ENCODE measurements around the gene INTS3. TPM values are rescaled to one million over a fixed set of nuclear protein-coding genes. Genes with fewer than 3 reads are reported as not detected.

The INTS3 gene
- total and polyA plus RNA-seq, 12 donors: 25.4 to 46.1 (median 31.1) TPM

DNA sequence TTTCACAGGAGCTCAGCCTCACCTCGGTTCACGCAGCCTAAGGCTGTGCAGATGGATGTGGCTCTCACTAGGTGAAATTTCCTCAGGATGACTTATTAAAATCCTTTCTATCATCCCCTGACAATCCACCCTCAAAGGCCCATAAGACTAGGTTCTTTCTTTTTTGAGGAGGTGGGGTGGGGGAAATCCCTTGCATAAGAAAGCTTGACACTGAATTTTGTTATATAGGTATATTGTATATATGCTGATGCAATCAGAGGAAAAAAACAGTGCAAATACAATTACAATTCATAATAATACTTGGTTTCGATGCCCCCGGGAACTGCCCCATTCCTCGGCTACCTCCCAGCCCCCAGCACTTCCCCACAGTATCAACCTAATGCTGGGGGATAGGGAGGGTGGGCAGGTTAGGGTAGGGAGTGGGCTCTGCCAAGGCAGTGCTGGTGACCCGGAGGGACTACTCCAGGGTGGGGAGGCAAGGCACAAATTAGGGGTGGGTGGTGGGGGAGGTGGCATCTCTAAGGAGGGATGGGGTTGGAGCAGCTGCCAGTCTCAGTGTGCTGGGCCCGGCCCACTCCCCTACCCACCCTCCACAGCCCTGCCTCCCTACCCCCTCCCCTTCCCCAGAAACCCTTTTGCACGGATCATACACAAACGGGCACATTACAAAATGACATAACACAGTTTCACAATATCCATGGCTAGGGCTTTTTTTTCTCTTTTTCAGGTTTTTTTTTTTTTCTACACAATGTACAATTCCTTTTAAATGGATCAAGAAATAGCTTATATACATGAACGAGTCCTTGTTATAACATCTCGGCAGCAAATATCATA is 78.3 kb downstream of the INTS3 start:
- Histone ChIP-seq H3K9me3 (no peaks in the 10 kb centered on the region), H3K36me3 (peaks cover 0 to 54% (median 25%) of the 10 kb centered on the region in 9 donors), H3K27me3 (no peaks in the 10 kb centered on the region), H3K4me1 (peaks cover 3 to 42% (median 31%) of the 10 kb centered on the region in 9 donors), H3K4me3 (no peak overlapping the region), H3K27ac (peak overlapping the region; percentile 50 to 82 (median 66))
- TF ChIP-seq, protein P1, sequence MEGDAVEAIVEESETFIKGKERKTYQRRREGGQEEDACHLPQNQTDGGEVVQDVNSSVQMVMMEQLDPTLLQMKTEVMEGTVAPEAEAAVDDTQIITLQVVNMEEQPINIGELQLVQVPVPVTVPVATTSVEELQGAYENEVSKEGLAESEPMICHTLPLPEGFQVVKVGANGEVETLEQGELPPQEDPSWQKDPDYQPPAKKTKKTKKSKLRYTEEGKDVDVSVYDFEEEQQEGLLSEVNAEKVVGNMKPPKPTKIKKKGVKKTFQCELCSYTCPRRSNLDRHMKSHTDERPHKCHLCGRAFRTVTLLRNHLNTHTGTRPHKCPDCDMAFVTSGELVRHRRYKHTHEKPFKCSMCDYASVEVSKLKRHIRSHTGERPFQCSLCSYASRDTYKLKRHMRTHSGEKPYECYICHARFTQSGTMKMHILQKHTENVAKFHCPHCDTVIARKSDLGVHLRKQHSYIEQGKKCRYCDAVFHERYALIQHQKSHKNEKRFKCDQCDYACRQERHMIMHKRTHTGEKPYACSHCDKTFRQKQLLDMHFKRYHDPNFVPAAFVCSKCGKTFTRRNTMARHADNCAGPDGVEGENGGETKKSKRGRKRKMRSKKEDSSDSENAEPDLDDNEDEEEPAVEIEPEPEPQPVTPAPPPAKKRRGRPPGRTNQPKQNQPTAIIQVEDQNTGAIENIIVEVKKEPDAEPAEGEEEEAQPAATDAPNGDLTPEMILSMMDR (IDR thresholded peaks at IDR 0.05): no peak
- DNase-seq (no peak), ATAC-seq (peak in 2 of 8 donors; percentile 9 to 11)
- WGBS, 2 donors: 85 to 92% methylated on average over 11 of the region's 11 CpGs
- intact Hi-C loops (cut with DNase I): no loop called here

DNA sequence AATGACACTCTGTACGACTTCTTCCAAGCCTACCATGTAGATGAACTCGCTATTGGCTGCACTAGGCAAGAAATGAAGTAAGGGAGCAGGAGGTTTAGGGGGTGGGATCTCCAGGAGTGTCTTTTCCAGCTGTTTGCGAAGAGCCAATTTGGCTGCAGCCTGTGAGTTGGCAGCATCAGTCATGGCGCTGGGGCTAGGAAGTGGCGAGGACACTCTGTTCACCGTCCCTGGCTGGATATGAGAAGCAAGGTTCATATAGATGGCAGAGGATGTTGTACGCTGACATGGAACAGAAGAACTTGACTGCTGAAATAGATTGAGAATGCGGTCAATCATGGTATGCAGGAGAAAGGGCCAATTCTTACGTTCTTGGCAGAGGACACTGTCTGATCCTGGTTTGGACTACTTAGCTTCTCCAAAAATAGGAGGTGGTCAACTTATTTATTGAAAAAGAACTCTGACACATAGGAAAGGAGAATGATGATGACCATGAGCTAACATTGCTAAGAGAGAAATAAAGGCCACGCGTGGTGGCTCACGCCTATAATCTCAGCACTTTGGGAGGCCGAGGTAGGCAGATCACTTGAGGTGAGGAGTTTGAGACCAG is 88.5 kb downstream of the INTS3 start:
- TF ChIP-seq, protein P1 (IDR thresholded peaks at IDR 0.05): no peak
- 77 to 81% methylated on average over 13 of the region's 13 CpGs for WGBS, 2 donors
- ATAC-seq: peak in 4 of 8 donors; percentile 32 to 78 (median 63)
- H3K4me3 ChIP-seq: no peak overlapping the region
- peaks cover 0 to 25% (median under 1%) of the 10 kb centered on the region in 9 donors for H3K4me1 ChIP-seq
- H3K36me3 ChIP-seq: peaks cover 0 to 85% (median 52%) of the 10 kb centered on the region in 9 donors
- peak overlapping the region in 4 of 10 donors; percentile 7 to 57 (median 23) for H3K27ac ChIP-seq
- no peaks in the 10 kb centered on the region for H3K9me3 ChIP-seq
- DNase-seq: no peak
- intact Hi-C loops (cut with DNase I): loop anchor here in 3 of 10 donors (5.0 to 10.0 kb wide), 2 partner anchors 118 to 131 kb away; partner anchors contain the start of gene DENND4B (in 2 of the 3)
- no peaks in the 10 kb centered on the region for H3K27me3 ChIP-seq

DNA sequence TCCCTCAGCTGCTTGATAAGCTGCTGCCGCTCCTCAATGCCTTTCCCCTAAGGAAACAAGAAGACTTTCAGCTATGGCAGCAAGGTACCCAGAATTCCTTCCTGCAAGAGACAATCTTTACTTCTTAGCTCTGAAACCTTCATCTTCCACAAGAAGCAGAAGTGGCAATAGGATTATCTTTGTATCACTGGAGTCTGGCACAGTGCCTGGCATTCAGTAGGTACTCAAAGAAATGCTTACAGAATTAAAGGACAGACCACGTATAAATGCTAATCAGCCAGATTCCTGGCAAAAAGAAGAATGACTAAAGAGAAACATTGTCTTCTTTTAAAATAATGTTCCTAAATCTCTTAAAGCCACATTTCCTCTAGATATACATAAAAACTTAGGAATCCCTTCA is 91.0 kb downstream of the INTS3 start:
- Histone ChIP-seq H3K9me3 (no peaks in the 10 kb centered on the region), H3K4me1 (peaks cover 0 to 28% (median 3%) of the 10 kb centered on the region in 9 donors), H3K36me3 (peaks cover 0 to 74% (median 30%) of the 10 kb centered on the region in 9 donors), H3K27me3 (no peaks in the 10 kb centered on the region), H3K27ac (peak overlapping the region in 1 of 10 donors; percentile 13), H3K4me3 (no peak overlapping the region)
- ATAC-seq (no peak), DNase-seq (no peak)
- TF ChIP-seq, protein P1 (IDR thresholded peaks at IDR 0.05): no peak
- WGBS, 2 donors: 67 to 73% methylated on average over 2 of the region's 2 CpGs
- intact Hi-C loops (cut with DNase I): loop anchor here in 3 of 10 donors (5.0 to 10.0 kb wide), 2 partner anchors 116 to 128 kb away; partner anchors contain the start of gene DENND4B (in 2 of the 3)

Small RNAs within 50 kb of the gene (microRNA-seq; reads per million reads assigned to microRNA genes)
- gene MIR8083: 0 reads per million in 2 donors

Other genes starting within 250 kb of the INTS3 start
- 100 to 1,000 TPM; 237 to 385 (median 294) TPM for gene S100A6, start 192.1 kb upstream of the INTS3 start, total RNA-seq
- 1,000 to 10,000 TPM in 1 of 2 donors, 100 to 1,000 TPM in 1; 630 to 2,261 TPM for gene S100A6, start 192.1 kb upstream of the INTS3 start, polyA plus RNA-seq
- gene S100A5, start 187.1 kb upstream of the INTS3 start, total RNA-seq: not detected
- gene S100A5, start 187.1 kb upstream of the INTS3 start, polyA plus RNA-seq: not detected
- 100 to 1,000 TPM in 2 of 10 donors, 10 to 100 TPM in 8; 29.4 to 166 (median 68.1) TPM for gene S100A4, start 182.2 kb upstream of the INTS3 start, total RNA-seq
- gene S100A4, start 182.2 kb upstream of the INTS3 start, polyA plus RNA-seq: 100 to 1,000 TPM; 196 to 755 TPM
- 1 to 10 TPM in 3 of 10 donors, under 1 TPM in 1, not detected in 6; 0.30 to 2.9 (median 1.9) TPM for gene S100A3, start 178.8 kb upstream of the INTS3 start, total RNA-seq
- gene S100A3, start 178.8 kb upstream of the INTS3 start, polyA plus RNA-seq: 1 to 10 TPM; 2.4 to 6.3 TPM
- gene S100A2, start 162.2 kb upstream of the INTS3 start, total RNA-seq: 1 to 10 TPM in 9 of 10 donors, not detected in 1; 1.2 to 4.5 (median 3.1) TPM
- gene S100A2, start 162.2 kb upstream of the INTS3 start, polyA plus RNA-seq: 1 to 10 TPM; 2.2 to 7.4 TPM
- gene S100A16, start 114.9 kb upstream of the INTS3 start, total RNA-seq: 10 to 100 TPM; 28.8 to 68.2 (median 40.2) TPM
- gene S100A16, start 114.9 kb upstream of the INTS3 start, polyA plus RNA-seq: 100 to 1,000 TPM in 1 of 2 donors, 10 to 100 TPM in 1; 98.6 to 176 TPM
- gene S100A14, start 111.7 kb upstream of the INTS3 start, total RNA-seq: 1 to 10 TPM; 1.7 to 7.3 (median 4.6) TPM
- gene S100A14, start 111.7 kb upstream of the INTS3 start, polyA plus RNA-seq: 1 to 10 TPM in 1 of 2 donors, under 1 TPM in 1; 0.80 to 4.1 TPM
- 100 to 1,000 TPM; 101 to 150 (median 125) TPM for gene S100A13, start 100.5 kb upstream of the INTS3 start, total RNA-seq
- 100 to 1,000 TPM; 173 to 335 TPM for gene S100A13, start 100.5 kb upstream of the INTS3 start, polyA plus RNA-seq
- 1,000 to 10,000 TPM; 1,287 to 3,035 (median 2,343) TPM for gene S100A1, start 99.6 kb upstream of the INTS3 start, total RNA-seq
- gene S100A1, start 99.6 kb upstream of the INTS3 start, polyA plus RNA-seq: 1,000 to 10,000 TPM in 1 of 2 donors, 100 to 1,000 TPM in 1; 685 to 2,765 TPM
- 10 to 100 TPM; 67.4 to 95.5 (median 77.8) TPM for gene CHTOP, start 94.0 kb upstream of the INTS3 start, total RNA-seq
- 10 to 100 TPM; 61.6 to 76.2 TPM for gene CHTOP, start 94.0 kb upstream of the INTS3 start, polyA plus RNA-seq
- 10 to 100 TPM; 56.7 to 83.3 (median 73.4) TPM for gene SNAPIN, start 69.3 kb upstream of the INTS3 start, total RNA-seq
- gene SNAPIN, start 69.3 kb upstream of the INTS3 start, polyA plus RNA-seq: 10 to 100 TPM; 38.6 to 54.4 TPM
- gene ILF2, start 57.1 kb upstream of the INTS3 start, total RNA-seq: 10 to 100 TPM; 61.1 to 87.3 (median 70.8) TPM
- 100 to 1,000 TPM in 1 of 2 donors, 10 to 100 TPM in 1; 17.3 to 114 TPM for gene ILF2, start 57.1 kb upstream of the INTS3 start, polyA plus RNA-seq
- 10 to 100 TPM in 6 of 10 donors, 1 to 10 TPM in 4; 8.0 to 24.3 (median 10.4) TPM for gene NPR1, start 49.4 kb upstream of the INTS3 start, total RNA-seq
- gene NPR1, start 49.4 kb upstream of the INTS3 start, polyA plus RNA-seq: 10 to 100 TPM; 24.3 to 29.0 TPM
- gene SLC27A3, start 47.4 kb downstream of the INTS3 start, total RNA-seq: 10 to 100 TPM in 2 of 10 donors, 1 to 10 TPM in 8; 5.9 to 16.0 (median 8.9) TPM
- gene SLC27A3, start 47.4 kb downstream of the INTS3 start, polyA plus RNA-seq: 10 to 100 TPM; 26.7 to 43.8 TPM
- 10 to 100 TPM; 32.9 to 52.6 (median 42.7) TPM for gene GATAD2B, start 194.9 kb downstream of the INTS3 start, total RNA-seq
- 1 to 10 TPM; 3.9 to 7.0 TPM for gene GATAD2B, start 194.9 kb downstream of the INTS3 start, polyA plus RNA-seq
- gene DENND4B, start 218.7 kb downstream of the INTS3 start, total RNA-seq: 10 to 100 TPM; 29.4 to 60.4 (median 39.0) TPM
- gene DENND4B, start 218.7 kb downstream of the INTS3 start, polyA plus RNA-seq: 10 to 100 TPM; 23.7 to 68.2 TPM
- gene CRTC2, start 230.6 kb downstream of the INTS3 start, total RNA-seq: 10 to 100 TPM; 14.6 to 25.6 (median 18.0) TPM
- gene CRTC2, start 230.6 kb downstream of the INTS3 start, polyA plus RNA-seq: 10 to 100 TPM; 19.2 to 50.5 TPM
- gene SLC39A1, start 235.5 kb downstream of the INTS3 start, total RNA-seq: 10 to 100 TPM; 27.6 to 63.0 (median 34.3) TPM
- 100 to 1,000 TPM in 1 of 2 donors, 10 to 100 TPM in 1; 24.6 to 102 TPM for gene SLC39A1, start 235.5 kb downstream of the INTS3 start, polyA plus RNA-seq
- gene CREB3L4, start 239.9 kb downstream of the INTS3 start, total RNA-seq: 1 to 10 TPM; 2.9 to 8.5 (median 4.1) TPM
- 1 to 10 TPM; 5.6 to 7.6 TPM for gene CREB3L4, start 239.9 kb downstream of the INTS3 start, polyA plus RNA-seq
- gene JTB, start 249.6 kb downstream of the INTS3 start, total RNA-seq: 10 to 100 TPM; 49.4 to 94.7 (median 56.8) TPM
- 100 to 1,000 TPM in 1 of 2 donors, 10 to 100 TPM in 1; 80.9 to 225 TPM for gene JTB, start 249.6 kb downstream of the INTS3 start, polyA plus RNA-seq

Data from heart right ventricle (tissue), 16 donors.